Colonic mucosa (tissue), 4 donors: Measurements from ENCODE around the gene ADSL. TPM values are rescaled to one million over a fixed set of nuclear protein-coding genes. Genes with fewer than 3 reads are reported as not detected.

Experiments used
- DNase-seq: peaks from one replicate; pipeline ENCODE4 v3.0.0-alpha.2; 2020
- H3K27ac ChIP-seq: fragments of 200-600 bp; one replicate; pipeline ENCODE4 v1.8.0; 2021
- H3K27me3 ChIP-seq: fragments of 200-600 bp; one replicate; pipeline ENCODE4 v1.8.0; 2021
- H3K36me3 ChIP-seq: fragments of 200-600 bp; one replicate; pipeline ENCODE4 v1.8.0; 2021
- H3K4me1 ChIP-seq: fragments of 200-600 bp; one replicate; pipeline ENCODE4 v1.8.0; 2021; ENCODE audit warnings: mild to moderate bottlenecking
- H3K4me3 ChIP-seq: fragments of 200-600 bp; one replicate; pipeline ENCODE4 v1.8.0; 2021
- H3K9ac ChIP-seq, 2 donors: one replicate each; pipeline ENCODE4 v1.7.0; 2013; ENCODE audit warnings: control low read depth in 2 of 2, low read depth in 2 of 2, low read length in 2 of 2
- H3K9me3 ChIP-seq: fragments of 200-600 bp; one replicate; pipeline ENCODE4 v1.8.0; 2021
- CTCF ChIP-seq: fragments of 200-600 bp; IDR thresholded peaks from one replicate; pipeline ENCODE4 v1.8.0; 2022; ENCODE audit warnings: antibody characterized with exemption, mild to moderate bottlenecking
- intact Hi-C: fragments of 100-400 bp; cut with DNase I; formaldehyde crosslinking; loops from one replicate; pipeline ENCODE4 v1.14.1; 2022
- total RNA-seq, 2 donors: library from RNA; stranded (reverse); fragmentation: NEBNext Ultra II Directional in 1 of 2; extraction: Animal tissue kit (Norgen Biotek cat#: 25700) in 1 of 2; gene quantifications; one replicate each; pipeline ENCODE4 v1.2.1, GENCODE V29; 2021
- donor health status: healthy.
- donor health status: DM: no; HTN: no; CAD: no.
- donor health status: DM: no; HTN: no; CAD: no.

The ADSL gene
- total RNA-seq, 2 donors from 2014 or later = 26.4 to 47.0 TPM

GRCh38 chr22:40399621-40400020 is 53.3 kb downstream of the ADSL start:
- DNase-seq = no peak
- H3K27me3 ChIP-seq = no peaks in the 10 kb centered on the region
- peaks cover 7% of the 10 kb centered on the region for H3K36me3 ChIP-seq
- no peak overlapping the region for H3K27ac ChIP-seq
- H3K4me1 ChIP-seq = no peaks in the 10 kb centered on the region
- H3K9ac ChIP-seq = no peak overlapping the region
- intact Hi-C loops = no loop called here
- no peaks in the 10 kb centered on the region for H3K9me3 ChIP-seq
- TF ChIP-seq CTCF = no peak
- no peak overlapping the region for H3K4me3 ChIP-seq

GRCh38 chr22:40400159-40400558 is 53.9 kb downstream of the ADSL start:
- Histone ChIP-seq H3K4me1 (no peaks in the 10 kb centered on the region), H3K4me3 (no peak overlapping the region), H3K36me3 (peaks cover 8% of the 10 kb centered on the region), H3K9ac (no peak overlapping the region), H3K9me3 (no peaks in the 10 kb centered on the region), H3K27me3 (no peaks in the 10 kb centered on the region), H3K27ac (no peak overlapping the region)
- DNase-seq = no peak
- intact Hi-C loops = no loop called here
- no peak for TF ChIP-seq CTCF

- TF ChIP-seq CTCF = no peak
- no peak for DNase-seq
- Histone ChIP-seq H3K36me3 (peaks cover 22% of the 10 kb centered on the region), H3K9me3 (no peaks in the 10 kb centered on the region), H3K4me3 (no peak overlapping the region), H3K27ac (no peak overlapping the region), H3K27me3 (no peaks in the 10 kb centered on the region), H3K9ac (no peak overlapping the region), H3K4me1 (no peaks in the 10 kb centered on the region)
- intact Hi-C loops = no loop called here
These were observed 55.2 kb downstream of the ADSL start for GRCh38 chr22:40401532-40401931.

GRCh38 chr22:40401981-40402406 is 55.7 kb downstream of the ADSL start:
- no peak overlapping the region for H3K27ac ChIP-seq
- no peaks in the 10 kb centered on the region for H3K4me1 ChIP-seq
- no peak for DNase-seq
- no peaks in the 10 kb centered on the region for H3K9me3 ChIP-seq
- intact Hi-C loops = no loop called here
- no peaks in the 10 kb centered on the region for H3K27me3 ChIP-seq
- H3K9ac ChIP-seq = no peak overlapping the region
- no peak for TF ChIP-seq CTCF
- peaks cover 26% of the 10 kb centered on the region for H3K36me3 ChIP-seq
- H3K4me3 ChIP-seq = no peak overlapping the region

- H3K9me3 ChIP-seq = no peaks in the 10 kb centered on the region
- no peak for TF ChIP-seq CTCF
- no peak overlapping the region for H3K4me3 ChIP-seq
- H3K27me3 ChIP-seq = no peaks in the 10 kb centered on the region
- no peak overlapping the region for H3K9ac ChIP-seq
- no peaks in the 10 kb centered on the region for H3K4me1 ChIP-seq
- no peak for DNase-seq
- H3K27ac ChIP-seq = no peak overlapping the region
- intact Hi-C loops = no loop called here
- H3K36me3 ChIP-seq = peaks cover 30% of the 10 kb centered on the region
These were observed 56.8 kb downstream of the ADSL start for GRCh38 chr22:40403141-40403540.

GRCh38 chr22:40403651-40404050 is 57.4 kb downstream of the ADSL start:
- DNase-seq = no peak
- no peaks in the 10 kb centered on the region for H3K27me3 ChIP-seq
- TF ChIP-seq CTCF = no peak
- no peaks in the 10 kb centered on the region for H3K9me3 ChIP-seq
- H3K4me3 ChIP-seq = no peak overlapping the region
- intact Hi-C loops = no loop called here
- H3K4me1 ChIP-seq = no peaks in the 10 kb centered on the region
- no peak overlapping the region for H3K9ac ChIP-seq
- H3K36me3 ChIP-seq = peaks cover 30% of the 10 kb centered on the region
- no peak overlapping the region for H3K27ac ChIP-seq
